GM12891 (cell line): Measurements from ENCODE around the gene CALHM1.

Experiments used
- POLR2A ChIP-seq: IDR thresholded peaks from 2 replicates; pipeline ENCODE4 v1.6.1; 2011; ENCODE audit warnings: low read depth, low read length, control low read depth
- POLR2AphosphoS5 ChIP-seq: IDR thresholded peaks from 2 replicates; pipeline ENCODE4 v1.6.1; 2011; ENCODE audit warnings: low read depth, low read length, control low read depth
- POU2F2 ChIP-seq: IDR thresholded peaks from 2 replicates; pipeline ENCODE4 v1.6.1; 2011; ENCODE audit warnings: low read depth, mild to moderate bottlenecking, control low read depth, low read length, moderate library complexity
- TAF1 ChIP-seq: IDR thresholded peaks from 2 replicates; pipeline ENCODE4 v1.6.1; 2011; ENCODE audit warnings: low read depth, low read length, control low read depth

GRCh38 chr10:103493916-103494877 is 35.5 kb upstream of the CALHM1 start:
- TF ChIP-seq POLR2AphosphoS5 (no peak), POU2F2 (no peak), TAF1 (no peak), POLR2A (no peak)
